GM18502 (cell line): Measurements from ENCODE around the gene RBPJ.
A peak's percentile ranks its signal among the peaks of the same experiment; 100 is the strongest.

Source experiments
- ATAC-seq: cut with Tn5 transposase; IDR thresholded peaks from one replicate; pipeline ENCODE4 v1.9.1; 2021; ENCODE audit warnings: mild to moderate bottlenecking; ENCODE audit not compliant: unreplicated experiment, poor library complexity

RBPJ gene

GRCh38 chr4:26320538-26321372, at the start of gene RBPJ:
RBPJ (plus strand) TSS chr4:26321014; CDS start chr4:26321029, 15 bp downstream.
- peak; percentile 25 for ATAC-seq

GRCh38 chr4:26271703-26272102, 49.1 kb upstream of the RBPJ start:
- ATAC-seq = no peak

- ATAC-seq = no peak
Observed at GRCh38 chr4:26272654-26273615, 47.9 kb upstream of the RBPJ start.

GRCh38 chr4:26273616-26273980, 47.2 kb upstream of the RBPJ start:
- no peak for ATAC-seq

- ATAC-seq = no peak
Observed at GRCh38 chr4:26275281-26275680, 45.5 kb upstream of the RBPJ start.

- no peak for ATAC-seq
Observed at GRCh38 chr4:26279446-26279845, 41.4 kb upstream of the RBPJ start.

- ATAC-seq = no peak
Observed at GRCh38 chr4:26281881-26282280, 38.9 kb upstream of the RBPJ start.

GRCh38 chr4:26284536-26284935, 36.3 kb upstream of the RBPJ start:
- ATAC-seq = no peak

- no peak for ATAC-seq
Observed at GRCh38 chr4:26285272-26285671, 35.5 kb upstream of the RBPJ start.

GRCh38 chr4:26287756-26288155, 33.1 kb upstream of the RBPJ start:
- peak; percentile 24 for ATAC-seq

GRCh38 chr4:26288355-26288909, 32.4 kb upstream of the RBPJ start:
- ATAC-seq = peak; percentile 89

GRCh38 chr4:26289401-26289800, 31.4 kb upstream of the RBPJ start:
- no peak for ATAC-seq

- ATAC-seq = no peak
Observed at GRCh38 chr4:26290321-26290720, 30.5 kb upstream of the RBPJ start.

- ATAC-seq = no peak
Observed at GRCh38 chr4:26294904-26295303, 25.9 kb upstream of the RBPJ start.

GRCh38 chr4:26296021-26296420, 24.8 kb upstream of the RBPJ start:
- no peak for ATAC-seq

- no peak for ATAC-seq
Observed at GRCh38 chr4:26296514-26296913, 24.3 kb upstream of the RBPJ start.

- no peak for ATAC-seq
Observed at GRCh38 chr4:26297219-26297618, 23.6 kb upstream of the RBPJ start.

- no peak for ATAC-seq
Observed at GRCh38 chr4:26298198-26298947, 22.4 kb upstream of the RBPJ start.

GRCh38 chr4:26299254-26299882, 21.4 kb upstream of the RBPJ start:
- peak; percentile 75 for ATAC-seq
